ENCODE results near the gene KRTAP10-10.
"Not testable (repeated sequence)": the region's sequence is repeated elsewhere in the genome, so short reads cannot be mapped to it uniquely, and the experiment has no call there.

The KRTAP10-10 gene

DNA sequence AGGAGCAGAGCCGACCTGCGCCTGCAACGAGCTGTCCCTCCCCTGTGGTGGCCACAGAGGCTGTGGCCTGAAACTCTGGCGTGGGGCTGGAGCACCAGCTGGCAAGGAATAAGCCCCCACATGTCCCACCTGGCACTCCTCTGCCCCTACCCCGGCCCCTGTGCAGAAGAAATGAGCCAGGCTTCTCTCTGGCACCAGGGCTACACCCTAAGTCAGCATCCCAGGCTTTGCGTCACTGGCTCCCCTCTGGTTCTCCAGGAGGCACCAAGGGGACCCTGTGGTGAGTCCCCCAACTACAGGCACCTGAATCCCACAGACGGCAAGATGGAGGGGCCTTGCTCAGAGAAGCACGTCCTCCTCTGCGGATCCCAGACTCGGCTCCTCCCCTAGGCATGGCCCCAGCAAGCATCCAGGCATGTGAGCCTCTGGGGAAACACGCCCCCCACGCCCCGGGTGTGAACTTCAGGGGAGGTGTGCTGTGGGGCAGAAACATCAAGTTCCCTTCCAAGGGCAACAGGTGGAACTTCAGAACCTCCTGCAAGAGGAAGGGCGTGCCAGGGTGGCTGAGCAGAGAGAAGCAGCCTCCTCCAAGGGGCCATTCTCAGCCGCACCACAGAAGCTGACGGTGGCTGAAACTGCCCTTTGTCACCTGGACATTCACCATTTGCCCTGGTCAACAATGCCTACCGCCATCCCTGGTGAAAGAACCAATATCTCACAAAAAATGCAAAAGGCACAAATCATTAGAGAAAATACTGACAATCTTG, 33.9 kb upstream of the KRTAP10-10 start:
- no peak for DNase-seq (ENCODE audit: low spot score)

DNA sequence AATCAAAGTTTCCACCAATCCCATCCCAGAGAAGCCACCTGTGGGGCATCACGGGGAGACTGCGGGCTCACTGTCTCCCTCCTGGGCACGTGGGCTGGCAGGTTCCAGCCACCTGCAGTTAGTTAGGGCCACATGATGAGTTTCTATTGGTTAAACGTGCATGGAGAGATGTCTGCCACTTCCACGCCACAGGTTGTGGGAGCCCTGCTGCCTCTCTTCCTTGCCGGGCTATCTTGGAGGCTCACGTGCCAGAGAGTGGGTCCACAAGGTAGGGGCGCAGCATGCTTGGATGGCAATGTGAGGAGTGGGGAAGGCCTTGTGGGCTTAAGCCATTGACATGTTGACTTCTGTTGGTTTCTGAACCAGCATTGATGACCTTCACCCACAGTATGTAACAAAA, 33.2 kb upstream of the KRTAP10-10 start:
- no peak for DNase-seq (ENCODE audit: low spot score)

DNA sequence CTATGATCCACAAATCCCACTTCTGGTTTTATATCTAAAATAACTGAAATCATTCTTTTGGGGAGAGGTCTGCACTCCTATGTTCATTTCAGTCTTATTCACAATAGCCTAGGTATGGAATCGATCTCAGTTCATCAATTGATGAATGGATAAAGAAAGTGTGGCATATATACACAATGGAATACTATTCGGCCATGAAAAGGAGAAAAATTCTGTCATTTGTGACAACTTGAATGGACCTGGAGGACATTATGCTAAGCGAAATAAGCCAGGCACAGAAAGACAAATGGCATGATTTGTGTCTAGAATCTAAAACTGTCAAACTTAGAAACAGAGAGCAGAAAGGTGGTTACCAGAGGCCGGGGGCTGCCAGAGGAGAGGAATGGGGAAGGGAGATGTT, 30.7 kb upstream of the KRTAP10-10 start:
- DNase-seq (ENCODE audit: low spot score): no peak

DNA sequence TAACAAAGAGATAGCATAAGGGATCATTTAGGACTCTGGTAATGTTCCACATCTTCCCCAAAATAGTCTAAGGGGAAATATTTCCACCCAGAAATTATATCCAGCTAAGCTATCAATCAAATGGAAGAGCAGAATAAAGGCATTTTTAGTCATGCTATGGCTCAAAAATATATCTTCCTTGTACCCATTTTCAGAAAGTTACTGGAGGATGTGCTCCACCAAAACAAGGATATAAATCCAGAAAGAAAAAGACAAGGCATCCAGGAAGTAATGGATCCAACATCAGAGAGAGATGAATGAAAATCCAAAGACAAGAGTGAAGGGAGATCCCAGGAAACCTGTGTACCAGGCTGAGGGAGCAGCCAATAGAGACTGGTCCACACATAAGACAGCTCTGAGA, 28.0 kb upstream of the KRTAP10-10 start:
- no peak for DNase-seq (ENCODE audit: low spot score)

DNA sequence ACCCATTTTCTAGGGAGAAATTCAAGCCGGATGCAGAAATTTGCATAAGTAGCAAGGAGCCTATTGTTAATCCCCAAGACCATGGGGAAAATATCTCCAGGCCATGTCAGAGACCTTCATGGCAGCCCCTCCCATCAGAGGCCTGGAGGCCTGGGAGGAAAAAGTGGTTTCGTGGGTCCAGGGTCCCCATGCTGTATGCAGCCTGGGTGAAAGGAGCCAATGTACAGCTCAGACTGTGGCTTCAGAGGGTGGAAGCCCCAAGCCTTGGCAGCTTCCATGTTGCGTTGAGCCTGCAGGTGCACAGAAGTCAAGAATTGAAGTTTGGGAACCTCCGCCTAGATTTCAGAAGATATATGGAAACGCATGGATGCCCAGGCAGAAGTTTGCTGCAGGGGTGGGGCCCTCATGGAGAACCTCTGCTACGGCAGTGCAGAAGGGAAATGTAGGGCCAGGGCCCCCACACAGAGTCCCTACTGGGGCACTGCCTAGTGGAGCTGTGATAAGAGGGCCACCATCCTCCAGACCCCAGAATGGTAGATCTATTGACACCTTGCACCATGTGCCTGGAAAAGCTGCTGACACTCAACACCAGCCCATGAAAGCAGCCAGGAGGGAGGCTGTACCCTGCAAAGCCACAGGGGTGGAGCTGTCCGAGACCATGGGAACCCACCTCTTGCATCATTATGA, 26.9 kb upstream of the KRTAP10-10 start:
- not testable (repeated sequence) for DNase-seq (ENCODE audit: low spot score)

DNA sequence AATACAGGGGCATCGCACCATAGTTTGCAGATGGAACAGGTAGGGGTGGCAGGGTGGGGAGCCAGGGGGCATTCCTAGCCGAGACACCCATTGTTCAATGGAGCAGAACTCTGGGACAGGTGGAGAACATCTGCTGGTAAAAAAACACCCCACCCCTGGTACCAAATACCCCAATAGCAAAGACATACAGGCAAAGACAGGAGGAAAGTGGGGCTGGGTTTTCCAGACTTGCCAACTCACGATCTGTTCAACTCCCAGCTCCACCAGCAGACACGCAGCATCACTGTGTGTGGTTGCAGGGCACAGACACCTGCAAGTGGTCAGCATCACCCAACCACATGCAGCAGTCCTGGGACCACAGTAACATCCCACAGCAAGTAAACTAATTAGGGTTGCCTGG, 25.6 kb upstream of the KRTAP10-10 start:
- no peak for DNase-seq (ENCODE audit: low spot score)

DNA sequence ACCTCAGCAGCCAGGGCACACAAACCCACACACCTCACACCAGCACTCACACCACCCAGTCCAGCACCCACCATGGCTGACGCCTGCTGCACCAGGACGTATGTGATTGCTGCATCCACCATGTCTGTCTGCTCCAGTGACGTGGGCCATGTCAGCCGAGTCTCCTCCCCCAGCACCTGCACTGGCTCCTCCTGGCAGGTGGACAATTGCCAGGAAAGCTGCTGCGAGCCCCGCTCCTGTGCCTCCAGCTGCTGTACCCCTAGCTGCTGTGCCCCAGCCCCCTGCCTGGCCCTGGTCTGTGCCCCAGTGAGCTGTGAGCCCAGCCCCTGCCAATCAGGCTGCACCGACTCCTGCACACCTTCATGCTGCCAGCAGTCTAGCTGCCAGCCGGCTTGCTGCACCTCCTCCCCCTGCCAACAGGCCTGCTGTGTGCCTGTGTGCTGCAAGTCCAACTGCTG, 25.1 kb upstream of the KRTAP10-10 start, which contains the start of gene KRTAP10-8:
TSS of gene KRTAP10-8 (plus strand) at position 51 of the 458 bp plus-strand sequence. CDS start at position 73, 22 bp downstream.
- DNase-seq (ENCODE audit: low spot score): no peak

DNA sequence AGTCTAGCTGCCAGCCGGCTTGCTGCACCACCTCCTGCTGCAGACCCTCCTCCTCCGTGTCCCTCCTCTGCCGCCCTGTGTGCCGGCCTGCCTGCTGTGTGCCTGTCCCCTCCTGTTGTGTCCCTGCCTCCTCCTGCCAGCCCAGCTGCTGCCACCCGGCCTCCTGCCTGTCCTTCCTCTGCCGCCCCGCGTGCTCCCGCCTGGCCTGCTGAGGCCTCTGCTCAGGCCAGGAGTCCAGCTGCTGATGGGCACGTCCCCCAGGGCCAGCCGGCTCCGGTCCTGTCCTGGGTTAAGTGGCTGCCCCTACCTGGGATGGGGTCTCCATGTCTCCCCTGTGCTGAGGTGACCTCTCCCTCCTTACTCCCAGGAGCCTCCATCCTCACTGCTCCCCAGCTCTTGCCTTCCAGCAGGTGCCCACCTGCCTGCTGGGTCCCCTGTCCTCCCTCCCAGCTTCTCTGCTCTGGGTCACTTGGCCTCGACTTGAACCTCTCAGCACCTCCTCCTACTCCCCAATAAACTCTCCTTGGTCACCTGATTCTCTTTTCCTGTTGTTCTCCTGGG, 24.4 kb upstream of the KRTAP10-10 start:
- no peak for DNase-seq (ENCODE audit: low spot score)

DNA sequence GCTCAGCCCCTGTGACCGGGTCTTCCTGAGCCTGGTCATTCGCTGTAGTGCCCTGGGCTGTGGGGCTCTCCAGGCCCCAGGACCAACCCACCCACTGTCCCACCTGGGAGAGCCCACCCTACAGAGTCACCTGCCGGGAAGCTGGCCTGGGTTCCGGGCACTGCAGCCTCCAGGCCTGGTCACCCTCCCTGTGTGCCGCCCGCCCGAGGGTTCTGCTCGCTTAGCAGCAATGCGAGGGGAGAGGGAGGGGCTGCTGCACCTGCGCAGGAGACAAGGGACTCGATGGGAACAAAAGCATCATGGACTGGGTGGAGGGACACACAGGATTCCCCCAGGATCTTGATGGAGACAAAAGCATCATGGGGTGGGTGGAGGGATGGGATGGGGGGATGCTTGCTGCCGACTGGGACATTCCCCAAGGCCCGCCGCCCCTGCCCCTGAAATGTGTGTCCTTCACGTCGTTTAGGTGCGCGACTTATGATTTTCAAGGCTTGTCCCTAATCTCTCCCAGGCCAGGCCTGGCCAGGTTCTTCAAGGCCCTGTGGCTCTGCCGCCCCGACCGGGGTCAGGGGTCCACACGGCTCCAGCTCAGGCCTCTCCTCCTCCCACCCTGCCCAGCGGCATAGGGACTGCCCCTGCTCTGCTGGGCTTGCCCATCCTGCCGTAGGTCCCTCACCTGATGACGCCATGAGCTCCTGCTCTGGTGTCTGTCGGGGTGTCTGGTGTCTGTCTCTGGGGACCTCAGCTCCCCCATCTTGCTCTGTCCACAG, 23.6 kb upstream of the KRTAP10-10 start:
- DNase-seq (ENCODE audit: low spot score): no peak

DNA sequence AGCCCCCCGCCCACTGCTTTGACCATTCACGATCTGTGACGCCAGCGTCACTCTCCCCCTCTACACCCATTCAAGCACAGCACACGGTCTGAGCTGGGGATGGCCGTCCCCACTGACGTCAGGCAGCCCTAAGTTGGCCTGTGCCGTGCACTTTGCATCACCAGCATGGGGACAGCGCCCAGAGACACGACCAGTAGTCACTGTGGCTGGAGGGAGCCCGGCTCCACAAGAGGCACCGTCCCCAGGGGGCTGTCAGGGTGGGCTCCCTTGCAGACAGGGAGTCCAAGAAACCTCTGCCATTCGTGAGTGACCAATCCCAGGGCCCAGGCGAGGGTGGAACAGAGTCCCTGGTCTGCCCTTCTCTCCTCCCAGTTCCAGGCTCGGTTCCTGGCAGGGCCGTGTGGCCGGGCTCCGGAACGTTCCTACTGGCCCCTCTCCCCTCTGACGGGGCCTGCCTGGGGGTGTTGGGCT, 23.0 kb upstream of the KRTAP10-10 start:
- DNase-seq (ENCODE audit: low spot score): no peak

DNA sequence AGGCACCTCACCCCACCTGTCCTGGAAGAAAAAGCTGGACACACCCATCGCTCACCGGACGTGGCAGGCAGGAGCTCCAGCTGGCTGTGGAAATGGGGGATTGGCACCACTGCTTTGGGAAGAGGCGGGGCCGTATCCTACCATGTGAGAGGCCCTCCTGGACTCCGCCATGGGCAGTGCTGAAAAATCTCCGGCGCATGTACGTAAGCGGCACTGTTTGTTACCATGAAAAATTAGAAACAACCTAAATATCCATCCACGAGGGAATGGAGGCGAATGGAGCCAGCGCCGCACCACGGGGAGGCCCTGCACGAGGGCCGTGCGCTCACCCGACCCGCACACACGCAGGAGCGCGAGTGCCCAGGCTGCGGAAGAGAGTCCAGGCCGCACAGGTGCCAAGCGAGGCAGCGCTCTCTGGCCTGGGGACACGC, 22.2 kb upstream of the KRTAP10-10 start:
- no peak for DNase-seq (ENCODE audit: low spot score)

DNA sequence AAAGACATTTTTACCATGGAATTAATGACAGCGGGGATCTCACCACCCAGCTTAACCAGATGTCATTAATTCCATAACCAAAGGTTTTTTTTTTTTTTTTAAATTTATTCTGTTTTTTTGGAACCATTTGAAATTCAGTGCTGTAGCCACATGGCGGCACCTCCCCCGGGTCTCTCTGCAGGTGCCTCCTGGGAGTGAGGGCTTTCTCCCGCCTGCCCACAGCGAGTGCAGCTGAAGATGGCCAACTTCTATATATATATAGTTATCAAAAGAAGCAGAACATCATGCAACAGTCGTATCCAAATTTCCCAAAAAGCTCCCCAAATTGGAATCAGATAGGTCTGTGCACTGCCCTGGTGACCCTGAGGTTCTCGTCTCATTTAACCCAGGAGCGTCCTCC, 21.7 kb upstream of the KRTAP10-10 start:
- DNase-seq (ENCODE audit: low spot score): no peak

DNA sequence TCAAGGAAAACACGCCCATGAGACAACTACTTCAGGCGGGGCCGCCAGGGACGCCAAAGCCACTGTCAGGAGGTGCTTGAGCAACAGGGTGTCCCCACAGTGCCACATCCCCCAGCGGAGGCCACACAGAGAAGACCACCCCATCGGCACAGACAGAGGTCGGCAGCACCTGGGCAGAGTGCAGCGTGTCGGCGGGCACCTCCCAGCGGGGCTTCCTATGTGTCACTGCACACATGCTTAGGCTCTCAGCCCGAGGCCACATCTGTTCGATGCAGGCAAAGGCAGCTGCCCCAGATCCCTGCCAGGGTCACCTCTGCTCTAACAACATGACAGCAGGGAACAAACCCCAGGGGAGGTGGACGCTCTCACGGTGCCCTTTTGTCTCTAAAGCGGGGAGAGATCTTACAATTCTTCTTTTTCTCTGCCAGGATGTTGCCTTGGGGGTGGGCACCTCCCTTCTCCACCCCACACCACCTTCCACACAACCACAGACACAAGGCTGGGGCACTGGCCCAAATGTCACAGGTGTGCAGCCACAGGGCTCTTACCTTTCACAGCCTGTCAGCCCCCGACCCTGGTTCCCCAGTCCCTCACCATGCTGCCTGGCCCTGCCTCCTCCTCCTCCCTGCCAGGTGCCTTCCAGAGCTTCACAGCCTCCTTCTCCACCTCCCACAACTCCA, 21.1 kb upstream of the KRTAP10-10 start:
- no peak for DNase-seq (ENCODE audit: low spot score)

DNA sequence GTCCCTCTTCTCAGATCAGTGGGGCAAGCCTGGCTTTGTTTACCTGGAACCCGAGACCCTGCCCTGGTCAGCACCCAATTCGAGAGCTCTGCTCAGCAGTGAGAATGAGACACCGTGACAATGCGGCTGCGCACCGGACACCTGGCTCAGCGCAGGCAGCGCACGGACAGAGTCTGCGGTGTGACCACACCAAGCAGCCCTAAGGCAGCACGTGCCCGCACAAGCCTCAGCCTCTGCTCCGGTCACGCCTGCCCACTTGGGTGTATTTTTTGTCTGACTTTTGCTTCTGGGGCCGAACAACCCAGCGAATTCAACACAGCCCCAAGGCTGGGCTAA, 20.6 kb upstream of the KRTAP10-10 start:
- no peak for DNase-seq (ENCODE audit: low spot score)

DNA sequence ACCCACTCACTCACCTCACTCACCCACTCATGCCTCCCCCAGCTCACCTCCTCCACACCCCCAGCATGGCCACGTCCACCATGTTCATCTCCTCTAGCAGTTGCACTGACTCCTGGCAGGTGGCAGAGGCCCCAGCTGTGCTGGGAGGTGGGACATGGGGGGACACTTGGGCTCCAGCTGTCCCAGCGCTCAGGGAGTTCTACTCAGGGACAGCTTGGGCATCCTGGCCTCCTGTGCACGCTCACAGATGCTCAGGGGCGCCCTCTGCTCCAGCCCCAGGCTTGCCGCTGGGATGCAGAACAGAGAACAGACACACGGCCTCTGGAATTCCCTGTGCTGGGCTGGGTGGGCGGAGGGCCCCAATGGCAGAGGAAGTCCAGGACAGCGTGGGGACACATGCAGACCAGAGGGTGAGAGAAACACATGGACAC, 20.1 kb upstream of the KRTAP10-10 start:
- DNase-seq (ENCODE audit: low spot score): no peak

DNA sequence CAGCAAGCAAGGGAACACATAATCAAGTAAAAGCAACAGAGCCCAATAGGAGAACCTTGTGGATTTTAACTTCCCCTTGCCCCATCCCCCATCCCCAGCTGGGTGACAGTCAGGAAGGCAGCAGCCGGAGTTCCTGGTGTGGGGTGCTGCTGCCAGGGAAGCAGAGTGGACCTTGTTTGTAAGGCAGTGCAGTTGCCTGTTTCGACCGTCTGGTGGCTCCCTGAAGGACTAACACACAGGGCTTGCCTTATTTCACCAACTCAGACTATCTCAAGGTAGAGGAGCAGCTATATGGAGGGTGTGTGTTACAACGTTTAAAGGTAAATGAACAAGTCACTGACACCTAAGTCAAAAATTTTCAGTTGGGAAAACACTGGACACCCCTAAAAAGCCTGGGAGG, 18.7 kb upstream of the KRTAP10-10 start:
- DNase-seq (ENCODE audit: low spot score): peak; percentile 30

DNA sequence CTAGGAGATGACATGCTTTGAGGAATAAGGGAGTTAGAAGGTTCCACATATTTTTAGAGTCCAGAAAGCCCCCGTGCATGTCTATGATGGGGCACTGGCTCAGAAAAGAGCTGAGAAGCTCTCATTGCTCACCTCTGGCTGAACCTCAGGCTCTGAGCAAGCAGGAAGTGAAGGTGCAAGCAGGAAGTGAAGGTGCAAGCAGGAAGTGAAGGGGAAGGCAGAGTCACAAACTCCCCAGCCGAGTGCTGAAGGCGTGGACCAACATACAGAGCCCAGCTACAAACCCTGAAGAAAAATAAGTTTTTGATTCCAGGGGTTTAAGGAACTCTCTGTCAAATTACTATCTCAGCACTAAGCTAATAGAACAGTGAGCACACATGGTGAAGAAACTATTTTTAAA, 18.2 kb upstream of the KRTAP10-10 start:
- DNase-seq (ENCODE audit: low spot score): no peak

DNA sequence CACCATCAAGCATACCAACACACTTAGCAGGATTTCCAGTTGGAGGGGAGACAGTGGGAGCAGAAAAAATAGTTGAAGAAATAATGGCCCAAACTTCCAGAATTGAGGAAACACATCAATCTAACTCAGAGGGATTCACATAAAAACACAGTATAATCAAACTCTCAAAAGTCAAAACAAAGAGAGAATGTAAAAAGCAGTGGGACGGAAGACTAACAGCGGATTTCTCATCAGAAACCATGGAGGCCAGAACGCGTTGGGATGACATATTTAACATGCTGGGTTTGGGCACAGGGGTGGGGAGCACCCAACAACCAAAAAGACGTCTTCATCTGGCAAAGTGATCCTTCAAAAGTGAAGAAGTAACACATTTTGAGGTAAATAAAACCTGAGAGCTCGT, 17.3 kb upstream of the KRTAP10-10 start:
- no peak for DNase-seq (ENCODE audit: low spot score)

DNA sequence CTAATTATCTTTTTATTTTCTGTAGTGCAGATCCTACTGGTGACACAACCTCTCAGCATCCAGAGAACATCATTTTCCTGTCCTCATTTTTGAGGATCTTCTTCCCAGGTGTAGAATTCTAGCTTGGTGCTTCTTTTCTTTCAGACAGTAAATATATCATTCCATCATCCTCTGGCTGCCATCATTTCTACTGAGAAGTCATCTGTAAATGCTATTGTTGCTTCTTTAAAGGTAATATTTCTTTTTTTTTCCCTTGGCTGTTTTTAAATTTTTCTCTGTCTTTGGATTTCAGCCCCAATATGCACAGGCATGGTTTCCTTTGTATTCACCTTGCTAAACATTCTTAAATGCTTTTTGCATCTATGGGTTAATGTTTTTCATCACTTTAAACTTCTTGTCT, 13.6 kb upstream of the KRTAP10-10 start:
- DNase-seq (ENCODE audit: low spot score): no peak

DNA sequence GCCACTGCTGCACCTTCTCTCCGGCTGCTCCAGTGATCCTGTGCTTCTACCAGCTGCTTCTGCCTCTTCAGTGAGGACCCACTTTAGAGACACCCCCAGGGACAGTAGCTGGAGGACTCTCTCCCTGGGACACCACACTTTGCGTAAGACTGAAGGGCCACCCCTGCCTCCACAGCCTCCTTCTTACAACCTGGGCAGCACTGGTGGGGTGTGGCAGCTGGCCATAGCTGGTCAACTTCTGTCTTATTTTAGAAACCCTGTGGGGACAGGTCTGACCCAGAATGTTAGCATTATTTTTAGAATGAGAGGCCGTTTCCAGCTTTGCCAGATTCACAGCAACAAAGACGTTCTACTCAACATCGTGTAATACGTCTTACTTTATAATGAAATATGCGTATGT, 11.4 kb upstream of the KRTAP10-10 start:
- no peak for DNase-seq (ENCODE audit: low spot score)

DNA sequence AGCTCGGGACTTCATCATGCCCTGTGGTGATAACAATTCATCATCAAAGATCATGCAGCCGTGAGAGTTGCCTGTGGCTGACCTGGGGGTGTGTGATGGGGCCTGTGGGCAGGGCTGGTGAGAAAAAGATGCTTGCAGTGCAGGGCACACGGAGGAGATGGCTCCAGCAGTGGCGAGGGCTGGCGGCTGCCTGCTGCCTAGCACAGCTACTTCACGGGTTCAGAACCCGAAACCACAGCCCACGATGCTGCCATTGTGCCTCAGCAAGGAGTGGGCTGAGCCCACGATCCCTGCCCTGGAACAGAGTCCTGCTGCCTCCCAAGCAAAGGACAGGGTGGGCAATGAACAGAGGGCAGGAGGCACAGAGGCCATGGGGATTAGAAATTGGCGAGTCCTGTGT, 10.9 kb upstream of the KRTAP10-10 start:
- DNase-seq (ENCODE audit: low spot score): no peak

DNA sequence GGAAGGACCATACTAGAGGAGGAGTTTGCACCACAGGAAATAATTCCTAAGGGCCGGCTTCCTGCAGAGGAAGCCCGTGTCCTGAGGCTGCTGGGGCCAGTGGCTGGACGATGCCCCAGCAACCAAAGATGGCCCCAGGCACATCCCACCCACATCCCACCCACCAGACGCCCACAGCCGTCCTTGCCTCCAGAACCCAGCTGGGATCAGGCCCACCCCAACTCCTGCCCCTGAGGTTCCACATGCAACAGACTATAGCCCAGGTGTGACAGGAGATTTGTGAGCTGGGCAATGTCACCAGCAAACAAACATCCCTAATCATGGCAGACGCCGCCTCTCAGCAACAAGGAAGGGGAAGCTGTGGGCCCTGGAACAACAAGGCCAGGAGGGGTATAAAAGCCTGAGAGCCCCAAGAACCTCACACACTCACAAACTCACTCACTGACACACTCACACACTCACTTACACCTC, 10.4 kb upstream of the KRTAP10-10 start, which contains the start of gene KRTAP10-9:
TSS of gene KRTAP10-9 (plus strand) at position 421 of the 471 bp plus-strand sequence. CDS start 79 bp downstream, outside the sequence.
- DNase-seq (ENCODE audit: low spot score): no peak
